ENCODE measurements around the gene LINGO4.

Gene LINGO4

DNA sequence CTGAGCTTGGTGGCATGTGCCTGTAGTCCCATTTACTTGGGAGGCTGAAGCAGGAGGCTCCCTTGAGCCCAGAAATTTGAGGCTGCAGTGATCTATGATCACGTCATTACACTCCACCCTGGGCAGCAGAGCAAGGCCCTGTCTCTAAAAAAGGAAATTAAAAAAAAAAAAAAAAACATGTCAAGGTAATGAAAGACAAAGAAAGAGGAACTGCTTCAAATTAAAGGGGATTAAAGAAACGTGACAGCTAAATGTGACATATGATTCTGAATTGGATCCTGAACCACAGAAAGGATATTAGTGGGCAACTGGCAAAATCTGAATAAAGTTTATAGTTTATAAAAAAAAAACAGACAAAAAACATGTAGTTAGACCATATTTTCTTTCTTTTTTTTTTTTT lies 38.2 kb upstream of the LINGO4 start:
- TF ChIP-seq, protein P1, sequence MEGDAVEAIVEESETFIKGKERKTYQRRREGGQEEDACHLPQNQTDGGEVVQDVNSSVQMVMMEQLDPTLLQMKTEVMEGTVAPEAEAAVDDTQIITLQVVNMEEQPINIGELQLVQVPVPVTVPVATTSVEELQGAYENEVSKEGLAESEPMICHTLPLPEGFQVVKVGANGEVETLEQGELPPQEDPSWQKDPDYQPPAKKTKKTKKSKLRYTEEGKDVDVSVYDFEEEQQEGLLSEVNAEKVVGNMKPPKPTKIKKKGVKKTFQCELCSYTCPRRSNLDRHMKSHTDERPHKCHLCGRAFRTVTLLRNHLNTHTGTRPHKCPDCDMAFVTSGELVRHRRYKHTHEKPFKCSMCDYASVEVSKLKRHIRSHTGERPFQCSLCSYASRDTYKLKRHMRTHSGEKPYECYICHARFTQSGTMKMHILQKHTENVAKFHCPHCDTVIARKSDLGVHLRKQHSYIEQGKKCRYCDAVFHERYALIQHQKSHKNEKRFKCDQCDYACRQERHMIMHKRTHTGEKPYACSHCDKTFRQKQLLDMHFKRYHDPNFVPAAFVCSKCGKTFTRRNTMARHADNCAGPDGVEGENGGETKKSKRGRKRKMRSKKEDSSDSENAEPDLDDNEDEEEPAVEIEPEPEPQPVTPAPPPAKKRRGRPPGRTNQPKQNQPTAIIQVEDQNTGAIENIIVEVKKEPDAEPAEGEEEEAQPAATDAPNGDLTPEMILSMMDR (IDR thresholded peaks at IDR 0.05; ENCODE audit: borderline replicate concordance, extremely low read depth, low read length, poor library complexity, severe bottlenecking): no peak
- TF ChIP-seq EZH2 (IDR thresholded peaks at IDR 0.05; ENCODE audit: borderline replicate concordance, low read depth, low read length, severe bottlenecking): no peak
- no peak for DNase-seq
- H3K4me2 ChIP-seq (ENCODE audit: insufficient read depth, low read length): no peak overlapping the region

DNA sequence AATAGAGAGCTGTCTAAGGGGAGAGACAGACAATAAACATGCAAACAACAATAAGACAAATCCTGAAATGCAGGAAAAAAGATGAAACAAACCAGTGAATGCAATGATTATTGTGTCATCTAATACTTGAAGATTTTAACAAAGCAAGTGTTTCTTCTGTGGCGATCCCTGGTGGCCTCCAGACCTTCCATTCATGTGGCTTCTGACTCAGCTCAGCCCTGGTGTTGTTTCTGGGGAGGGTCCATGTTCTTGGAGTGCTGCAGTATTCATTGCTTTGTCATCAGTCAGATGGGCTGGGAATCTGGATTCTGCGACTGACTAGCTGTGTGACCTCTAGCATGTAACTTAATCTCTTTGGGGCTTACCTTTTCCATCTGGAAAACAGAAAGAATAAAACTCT lies 35.9 kb upstream of the LINGO4 start:
- Histone ChIP-seq H2AFZ (ENCODE audit: low read depth, low read length) (no peak overlapping the region), H3K4me2 (ENCODE audit: insufficient read depth, low read length) (no peak overlapping the region), H3K4me3 (ENCODE audit: low read depth in 1 of 2, low read length in 2 of 2) (no peak overlapping the region), H3K9me3 (ENCODE audit: insufficient read depth, low read length, severe bottlenecking) (no peaks in the 10 kb centered on the region), H3K4me1 (ENCODE audit: insufficient read depth, low read length) (peaks cover 17% of the 10 kb centered on the region), H3K27ac (ENCODE audit: low read length) (no peak overlapping the region), H3K27me3 (ENCODE audit: insufficient read depth, low read length, poor library complexity) (no peaks in the 10 kb centered on the region), H4K20me1 (ENCODE audit: insufficient read depth, low read length) (no peaks in the 10 kb centered on the region), H3K36me3 (ENCODE audit: insufficient read depth, low read length) (no peaks in the 10 kb centered on the region), H3K79me2 (ENCODE audit: insufficient read depth, low read length) (no peaks in the 10 kb centered on the region), H3K9ac (ENCODE audit: low read depth, low read length) (no peak overlapping the region)
- TF ChIP-seq EZH2 (IDR thresholded peaks at IDR 0.05; ENCODE audit: borderline replicate concordance, low read depth, low read length, severe bottlenecking): no peak
- TF ChIP-seq, protein P1 (IDR thresholded peaks at IDR 0.05; ENCODE audit: borderline replicate concordance, extremely low read depth, low read length, poor library complexity, severe bottlenecking): no peak
- ATAC-seq (ENCODE audit: insufficient read depth, low read depth) (no peak), DNase-seq (no peak)

More for the DNA sequence above, 38.2 kb upstream of the LINGO4 start:
- H3K4me1 ChIP-seq (ENCODE audit: insufficient read depth, low read length): no peaks in the 10 kb centered on the region
- no peak overlapping the region for H3K9ac ChIP-seq (ENCODE audit: low read depth, low read length)
- H3K36me3 ChIP-seq (ENCODE audit: insufficient read depth, low read length): no peaks in the 10 kb centered on the region
- H3K27me3 ChIP-seq (ENCODE audit: insufficient read depth, low read length, poor library complexity): no peaks in the 10 kb centered on the region
- H3K79me2 ChIP-seq (ENCODE audit: insufficient read depth, low read length): no peaks in the 10 kb centered on the region
- H3K4me3 ChIP-seq (ENCODE audit: low read depth in 1 of 2, low read length in 2 of 2): no peak overlapping the region
- H3K27ac ChIP-seq (ENCODE audit: low read length): no peak overlapping the region
- H4K20me1 ChIP-seq (ENCODE audit: insufficient read depth, low read length): no peaks in the 10 kb centered on the region
- ATAC-seq (ENCODE audit: insufficient read depth, low read depth): no peak
- H3K9me3 ChIP-seq (ENCODE audit: insufficient read depth, low read length, severe bottlenecking): no peaks in the 10 kb centered on the region
- no peak overlapping the region for H2AFZ ChIP-seq (ENCODE audit: low read depth, low read length)

DNA sequence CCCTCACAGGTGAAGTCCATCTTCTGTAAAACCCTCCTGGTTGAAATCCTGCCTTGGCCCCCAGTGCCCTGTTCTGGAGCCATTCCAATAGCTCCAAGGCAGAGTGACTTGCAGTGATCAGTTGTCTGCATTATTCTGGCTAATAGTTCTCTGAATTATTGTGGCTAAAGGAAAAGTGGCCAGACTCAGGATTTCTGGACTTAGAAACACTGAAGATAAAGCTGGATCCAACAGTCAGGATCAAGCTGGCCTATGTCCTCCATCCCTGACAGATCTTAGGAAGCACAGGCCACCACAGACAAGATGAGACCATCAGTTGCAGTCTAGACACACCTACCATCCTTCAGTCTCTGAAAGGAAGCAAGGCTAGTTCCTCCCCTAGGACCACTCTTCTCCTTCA lies 35.2 kb upstream of the LINGO4 start:
- no peak for TF ChIP-seq EZH2 (IDR thresholded peaks at IDR 0.05; ENCODE audit: borderline replicate concordance, low read depth, low read length, severe bottlenecking)
- TF ChIP-seq, protein P1 (IDR thresholded peaks at IDR 0.05; ENCODE audit: borderline replicate concordance, extremely low read depth, low read length, poor library complexity, severe bottlenecking): no peak
- no peaks in the 10 kb centered on the region for H3K27me3 ChIP-seq (ENCODE audit: insufficient read depth, low read length, poor library complexity)
- H2AFZ ChIP-seq (ENCODE audit: low read depth, low read length): no peak overlapping the region
- H3K27ac ChIP-seq (ENCODE audit: low read length): no peak overlapping the region
- peaks cover 23% of the 10 kb centered on the region for H3K4me1 ChIP-seq (ENCODE audit: insufficient read depth, low read length)
- no peaks in the 10 kb centered on the region for H4K20me1 ChIP-seq (ENCODE audit: insufficient read depth, low read length)
- H3K36me3 ChIP-seq (ENCODE audit: insufficient read depth, low read length): no peaks in the 10 kb centered on the region
- no peak overlapping the region for H3K9ac ChIP-seq (ENCODE audit: low read depth, low read length)
- no peaks in the 10 kb centered on the region for H3K9me3 ChIP-seq (ENCODE audit: insufficient read depth, low read length, severe bottlenecking)
- no peak overlapping the region for H3K4me3 ChIP-seq (ENCODE audit: low read depth in 1 of 2, low read length in 2 of 2)
- DNase-seq (no peak), ATAC-seq (ENCODE audit: insufficient read depth, low read depth) (no peak)
- no peak overlapping the region for H3K4me2 ChIP-seq (ENCODE audit: insufficient read depth, low read length)
- H3K79me2 ChIP-seq (ENCODE audit: insufficient read depth, low read length): no peaks in the 10 kb centered on the region

Data from DND-41 (cell line).